Endothelial cell of umbilical vein (primary cell): ENCODE results near the gene MYO1G.

ENCODE experiments used
- CTCF ChIP-seq, 2 donors: IDR thresholded peaks; 1 replicate in 1 of 2; 2 replicates in 1 of 2; pipeline ENCODE4 v1.5.1; 2011; ENCODE audit warnings: low read length in 2 of 2, mild to moderate bottlenecking in 2 of 2, moderate library complexity in 2 of 2, control low read depth in 1 of 2, inconsistent platforms in 1 of 2, low read depth in 1 of 2; ENCODE audit not compliant: insufficient read depth in 1 of 2; ENCODE audit errors: extremely low read depth in 1 of 2
- EZH2 ChIP-seq: IDR thresholded peaks from 2 replicates; pipeline ENCODE4 v1.6.1; 2012; ENCODE audit warnings: borderline replicate concordance, low read depth, mild to moderate bottlenecking, moderate library complexity, low read length, inconsistent platforms; ENCODE audit not compliant: severe bottlenecking
- FOS ChIP-seq: IDR thresholded peaks from 2 replicates; pipeline ENCODE4 v1.6.1; 2011; ENCODE audit warnings: mild to moderate bottlenecking, low read length, moderate library complexity, borderline replicate concordance; ENCODE audit not compliant: insufficient read depth
- GATA2 ChIP-seq: IDR thresholded peaks from 2 replicates; pipeline ENCODE4 v1.7.0; 2011; ENCODE audit warnings: low read depth, mild to moderate bottlenecking, moderate library complexity, mixed read lengths, low read length; ENCODE audit not compliant: insufficient read length, insufficient read depth
- MAX ChIP-seq: IDR thresholded peaks from 2 replicates; pipeline ENCODE4 v1.6.1; 2011; ENCODE audit not compliant: insufficient read depth, insufficient read length
- MYC ChIP-seq: IDR thresholded peaks from one replicate; pipeline ENCODE4 v1.6.1; 2011; ENCODE audit warnings: mild to moderate bottlenecking, low read depth, low read length
- POLR2A ChIP-seq: IDR thresholded peaks from 2 replicates; pipeline ENCODE4 v1.6.1; 2012; ENCODE audit warnings: low read depth, mild to moderate bottlenecking, control low read depth, low read length

GRCh38 chr7:44964831-44965440 lies 13.9 kb downstream of the MYO1G start:
- TF ChIP-seq CTCF (IDR thresholded peaks at IDR 0.05; ENCODE audit: extremely low read depth in 1 of 2, insufficient read depth in 1 of 2, low read depth in 1 of 2, low read length in 2 of 2), result no peak
- no peak for TF ChIP-seq EZH2
- TF ChIP-seq MYC, result no peak
- TF ChIP-seq FOS, result no peak
- no peak for TF ChIP-seq MAX
- TF ChIP-seq GATA2, result no peak
- no peak for TF ChIP-seq POLR2A
